Nephron (organoid): Measurements from ENCODE around the gene SEMA3C.
A peak's percentile ranks its signal among the peaks of the same experiment; 100 is the strongest.

Source experiments
- H3K27ac Mint-ChIP-seq, 3 experiments: 2 replicates each; pipeline ENCODE4 v1.8.0; 2020; ENCODE audit warnings: mixed read lengths in 3 of 3, mild to moderate bottlenecking in 2 of 3, moderate library complexity in 1 of 3
- H3K27me3 Mint-ChIP-seq: 2 replicates; pipeline ENCODE4 v1.8.0; 2021; ENCODE audit warnings: low read depth, mild to moderate bottlenecking, moderate library complexity, mixed read lengths
- H3K36me3 Mint-ChIP-seq: 2 replicates; pipeline ENCODE4 v1.8.0; 2020; ENCODE audit warnings: low read depth, mixed read lengths
- H3K4me1 Mint-ChIP-seq: 2 replicates; pipeline ENCODE4 v1.8.0; 2020; ENCODE audit warnings: mixed read lengths
- H3K4me3 Mint-ChIP-seq, 3 experiments: 2 replicates each; pipeline ENCODE4 v1.8.0; 2020; ENCODE audit warnings: mild to moderate bottlenecking in 3 of 3, mixed read lengths in 3 of 3, moderate library complexity in 2 of 3
- H3K9me3 Mint-ChIP-seq: 2 replicates; pipeline ENCODE4 v1.8.0; 2020; ENCODE audit warnings: mixed read lengths
- TF ChIP-seq, protein P1 (sequence below), 3 experiments: fragments of 200-600 bp; sonication (generic); IDR thresholded peaks; one replicate each; pipeline ENCODE4 v1.5.0; 2021; ENCODE audit warnings: antibody characterized with exemption in 3 of 3; ENCODE audit not compliant: unreplicated experiment in 3 of 3

The SEMA3C gene

DNA sequence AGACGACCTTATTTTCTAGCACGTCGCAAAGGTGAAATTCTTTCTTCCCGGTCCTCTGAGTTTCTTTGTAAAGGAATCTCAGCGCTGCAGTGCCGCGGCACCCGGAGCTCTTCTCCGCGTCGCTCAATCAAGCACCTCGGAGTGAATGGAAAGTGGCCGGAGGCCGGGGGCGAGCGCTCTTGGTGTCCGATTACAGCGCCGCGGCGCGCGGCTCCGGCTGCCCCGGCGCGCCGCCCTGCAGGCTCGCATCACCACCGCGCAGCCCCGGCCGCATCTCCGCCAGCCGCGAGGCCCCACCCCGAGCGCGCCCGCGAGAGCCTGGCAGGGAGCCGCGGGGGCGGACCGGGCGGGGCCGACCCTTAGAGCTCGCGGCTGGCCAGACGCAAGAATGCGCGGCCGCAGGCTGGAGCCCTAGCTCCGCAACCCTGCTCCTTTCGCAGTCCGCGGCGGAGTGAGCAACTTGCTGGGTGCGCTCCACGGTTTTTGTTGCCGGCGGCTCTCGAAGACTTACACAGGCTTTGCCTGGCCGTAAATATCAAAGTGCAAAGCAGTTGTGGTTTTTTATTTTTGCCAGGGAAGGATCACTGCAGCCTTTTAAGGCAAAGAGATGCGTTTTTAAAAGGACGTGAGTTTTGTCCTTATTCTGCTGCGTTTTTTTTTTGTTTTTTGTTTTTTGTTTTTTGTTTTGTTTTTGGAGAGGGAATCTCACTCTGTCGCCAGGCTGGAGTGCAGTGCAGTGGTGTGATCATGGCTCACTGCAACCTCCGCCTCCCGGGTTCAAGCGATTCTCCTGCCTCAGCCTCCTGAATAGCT lies at the start of gene SEMA3C:
SEMA3C (minus strand) TSS at position 143 of the 813 bp plus-strand sequence. CDS start 2,270 bp downstream, outside the sequence.
- peaks cover 5% of the 10 kb centered on the region for H3K27me3 Mint-ChIP-seq
- H3K4me1 Mint-ChIP-seq, result peaks cover 52% of the 10 kb centered on the region
- peak within 1 kb of the TSS; percentile 77 to 95 (median 84) for H3K27ac Mint-ChIP-seq

DNA sequence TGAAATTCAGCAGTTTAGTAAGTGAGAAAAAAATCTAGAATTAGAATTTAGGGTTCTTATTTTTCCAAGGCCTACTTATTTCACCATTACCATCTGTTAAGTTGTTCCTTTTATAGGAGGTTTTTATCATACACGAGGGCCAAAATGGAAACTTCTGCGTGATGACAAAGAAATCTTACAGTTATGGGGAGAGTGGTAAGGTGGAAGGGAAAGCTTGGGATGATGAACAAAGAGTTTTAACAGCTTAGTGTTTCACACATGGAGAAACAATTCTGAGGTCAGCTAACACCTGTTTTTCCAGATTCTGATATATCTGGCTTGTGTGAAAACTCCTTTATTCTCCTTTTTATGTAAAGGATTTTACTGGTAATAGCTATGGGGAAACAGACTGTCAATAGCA lies 49.8 kb upstream of the SEMA3C start:
- Mint-ChIP-seq H3K4me3 (no peak overlapping the region), H3K27me3 (no peaks in the 10 kb centered on the region), H3K27ac (no peak overlapping the region), H3K4me1 (no peaks in the 10 kb centered on the region), H3K9me3 (no peaks in the 10 kb centered on the region), H3K36me3 (no peaks in the 10 kb centered on the region)
- TF ChIP-seq, protein P1, sequence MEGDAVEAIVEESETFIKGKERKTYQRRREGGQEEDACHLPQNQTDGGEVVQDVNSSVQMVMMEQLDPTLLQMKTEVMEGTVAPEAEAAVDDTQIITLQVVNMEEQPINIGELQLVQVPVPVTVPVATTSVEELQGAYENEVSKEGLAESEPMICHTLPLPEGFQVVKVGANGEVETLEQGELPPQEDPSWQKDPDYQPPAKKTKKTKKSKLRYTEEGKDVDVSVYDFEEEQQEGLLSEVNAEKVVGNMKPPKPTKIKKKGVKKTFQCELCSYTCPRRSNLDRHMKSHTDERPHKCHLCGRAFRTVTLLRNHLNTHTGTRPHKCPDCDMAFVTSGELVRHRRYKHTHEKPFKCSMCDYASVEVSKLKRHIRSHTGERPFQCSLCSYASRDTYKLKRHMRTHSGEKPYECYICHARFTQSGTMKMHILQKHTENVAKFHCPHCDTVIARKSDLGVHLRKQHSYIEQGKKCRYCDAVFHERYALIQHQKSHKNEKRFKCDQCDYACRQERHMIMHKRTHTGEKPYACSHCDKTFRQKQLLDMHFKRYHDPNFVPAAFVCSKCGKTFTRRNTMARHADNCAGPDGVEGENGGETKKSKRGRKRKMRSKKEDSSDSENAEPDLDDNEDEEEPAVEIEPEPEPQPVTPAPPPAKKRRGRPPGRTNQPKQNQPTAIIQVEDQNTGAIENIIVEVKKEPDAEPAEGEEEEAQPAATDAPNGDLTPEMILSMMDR (IDR thresholded peaks at IDR 0.05; ENCODE audit: unreplicated experiment in 3 of 3), result no peak

More for the DNA sequence above, at the start of gene SEMA3C:
- Mint-ChIP-seq H3K36me3 (peaks cover 10% of the 10 kb centered on the region), H3K4me3 (peak within 1 kb of the TSS; percentile 84 to 94 (median 89)), H3K9me3 (no peaks in the 10 kb centered on the region)
- TF ChIP-seq, protein P1 (IDR thresholded peaks at IDR 0.05; ENCODE audit: unreplicated experiment in 3 of 3), result no peak

DNA sequence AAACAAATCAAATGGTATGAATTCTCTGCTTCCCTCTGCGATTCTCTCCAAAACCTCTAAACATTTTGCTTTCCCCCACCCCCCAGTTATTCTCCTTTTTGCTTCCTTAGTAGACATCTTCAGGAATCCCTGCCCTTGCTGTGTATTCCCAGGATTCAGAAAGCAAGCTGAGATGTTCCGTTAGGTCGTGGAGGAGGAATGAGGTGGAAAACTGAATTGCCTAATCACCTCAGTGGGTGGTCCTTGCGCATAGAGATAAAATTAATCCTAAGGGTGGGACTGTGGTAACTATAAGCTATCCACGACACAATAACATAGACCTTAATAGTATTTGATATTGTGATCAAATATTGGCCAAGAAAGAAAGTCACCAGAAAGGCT lies 49.1 kb upstream of the SEMA3C start:
- TF ChIP-seq, protein P1 (IDR thresholded peaks at IDR 0.05; ENCODE audit: unreplicated experiment in 3 of 3), result no peak
- Mint-ChIP-seq H3K9me3 (peaks cover 2% of the 10 kb centered on the region), H3K27me3 (no peaks in the 10 kb centered on the region), H3K4me3 (no peak overlapping the region), H3K36me3 (no peaks in the 10 kb centered on the region), H3K4me1 (no peaks in the 10 kb centered on the region), H3K27ac (no peak overlapping the region)

DNA sequence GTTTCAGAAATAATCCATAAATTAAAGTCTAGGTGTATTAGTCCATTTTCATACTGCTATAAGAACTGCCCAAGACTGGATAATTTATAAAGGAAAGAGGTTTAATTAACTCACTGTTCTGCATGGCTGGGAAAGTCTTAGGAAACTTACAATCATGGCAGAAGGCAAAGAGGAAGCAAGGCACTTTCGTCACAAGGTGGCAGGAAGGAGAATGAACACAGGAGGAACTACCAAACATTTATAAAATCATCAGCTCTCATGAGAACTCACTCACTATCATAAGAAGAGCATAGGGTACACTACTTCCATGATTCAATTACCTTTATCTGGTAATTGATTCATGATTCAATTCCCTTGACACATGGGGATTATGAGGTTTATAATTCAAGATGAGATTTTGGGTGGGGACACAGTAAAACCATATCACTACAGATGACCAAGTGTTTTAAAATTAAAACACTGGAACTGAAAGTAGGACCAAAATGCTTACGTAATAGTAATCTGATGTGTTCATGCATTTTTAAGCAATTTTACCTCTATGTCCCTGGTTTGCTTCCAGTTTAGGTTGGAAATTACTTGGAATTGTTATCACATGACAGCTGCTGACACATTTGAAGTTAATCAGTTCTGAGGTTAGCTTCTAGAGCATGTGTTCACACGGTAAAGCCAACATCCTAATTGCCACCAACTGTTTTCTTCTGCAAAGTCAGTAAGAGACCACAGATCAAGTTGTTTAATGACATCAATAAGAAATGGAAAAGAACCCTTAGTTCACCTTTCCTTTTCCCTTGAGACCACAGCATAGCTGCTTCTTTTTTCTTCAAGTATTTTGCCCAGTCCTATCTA lies 48.4 kb upstream of the SEMA3C start:
- TF ChIP-seq, protein P1 (IDR thresholded peaks at IDR 0.05; ENCODE audit: unreplicated experiment in 3 of 3), result no peak
- Mint-ChIP-seq H3K4me3 (no peak overlapping the region), H3K27ac (no peak overlapping the region), H3K36me3 (no peaks in the 10 kb centered on the region), H3K4me1 (no peaks in the 10 kb centered on the region), H3K27me3 (no peaks in the 10 kb centered on the region), H3K9me3 (peaks cover 2% of the 10 kb centered on the region)

DNA sequence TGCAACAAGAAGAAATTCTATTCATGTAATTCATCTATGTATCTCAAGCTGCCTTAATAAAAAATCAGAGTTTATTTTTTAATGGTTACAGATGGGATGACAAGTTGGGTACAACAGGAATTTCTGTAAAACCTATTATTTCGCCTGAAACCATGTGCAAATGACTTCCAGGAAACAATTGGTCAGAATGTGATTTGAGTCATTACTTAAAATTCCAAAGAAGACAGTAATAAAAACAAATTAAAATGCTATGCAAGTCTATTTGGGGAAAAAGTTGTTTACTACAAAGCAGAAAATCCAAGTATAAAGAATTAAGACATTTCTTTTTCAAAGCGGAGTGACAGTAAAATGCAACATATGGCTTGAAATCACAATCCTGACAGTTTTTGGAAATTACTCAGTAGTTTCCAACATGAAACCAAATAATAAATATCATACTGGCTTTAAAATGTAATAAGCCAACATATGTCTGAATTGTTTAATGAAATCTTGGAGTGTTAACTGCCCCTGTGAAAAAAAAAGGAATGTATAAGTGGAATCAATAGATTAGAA lies 41.5 kb upstream of the SEMA3C start:
- H3K9me3 Mint-ChIP-seq, result peaks cover 8% of the 10 kb centered on the region

More for the DNA sequence above, 41.5 kb upstream of the SEMA3C start:
- no peaks in the 10 kb centered on the region for H3K27me3 Mint-ChIP-seq
- H3K4me3 Mint-ChIP-seq, result no peak overlapping the region
- H3K27ac Mint-ChIP-seq, result no peak overlapping the region
- TF ChIP-seq, protein P1 (IDR thresholded peaks at IDR 0.05; ENCODE audit: unreplicated experiment in 3 of 3), result no peak
- no peaks in the 10 kb centered on the region for H3K4me1 Mint-ChIP-seq
- no peaks in the 10 kb centered on the region for H3K36me3 Mint-ChIP-seq
